Measurements from ENCODE around the gene MBL2.

DNA sequence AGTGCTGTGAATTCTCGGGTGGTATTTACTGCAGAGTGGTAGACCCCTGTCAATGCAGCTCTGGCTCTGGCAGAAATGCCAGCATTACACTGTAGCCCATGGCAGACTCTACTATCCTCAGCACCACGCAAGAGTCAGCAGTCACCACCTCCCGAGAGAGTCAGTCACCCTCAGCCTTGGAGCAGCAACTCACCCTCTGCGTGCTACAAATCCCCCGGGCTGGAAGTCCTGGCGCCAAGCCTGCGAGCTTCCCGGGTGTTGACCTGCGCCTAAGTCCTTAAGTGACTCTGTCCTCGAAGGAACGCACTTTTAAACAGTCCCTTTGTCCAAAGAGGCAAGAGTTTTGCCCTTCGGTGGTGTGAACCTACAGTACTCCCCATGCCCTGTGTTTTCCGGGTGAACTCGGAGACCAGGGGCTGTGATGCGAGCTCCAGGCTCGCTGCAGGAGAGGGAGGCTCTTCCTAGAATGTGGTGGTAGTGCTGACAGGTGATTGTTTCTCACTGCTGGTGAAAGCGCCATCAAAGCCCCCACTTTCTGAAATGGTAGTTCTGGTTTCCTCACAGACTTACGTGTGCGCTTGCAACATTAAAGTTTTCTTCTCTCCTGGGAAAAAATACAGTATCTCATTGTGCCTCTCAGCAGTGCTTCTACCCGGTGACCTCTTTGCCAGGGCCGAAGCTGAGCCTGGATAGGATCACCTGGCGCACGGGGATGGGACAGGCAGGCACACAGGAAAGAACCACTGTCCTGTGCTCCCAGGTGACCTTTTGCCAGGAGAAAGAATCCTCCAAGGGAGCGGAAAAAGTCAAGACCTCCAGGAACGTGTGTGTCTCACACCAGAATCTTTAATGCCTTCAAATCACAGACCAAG lies 33.1 kb upstream of the MBL2 start:
- TF ChIP-seq, protein P1, sequence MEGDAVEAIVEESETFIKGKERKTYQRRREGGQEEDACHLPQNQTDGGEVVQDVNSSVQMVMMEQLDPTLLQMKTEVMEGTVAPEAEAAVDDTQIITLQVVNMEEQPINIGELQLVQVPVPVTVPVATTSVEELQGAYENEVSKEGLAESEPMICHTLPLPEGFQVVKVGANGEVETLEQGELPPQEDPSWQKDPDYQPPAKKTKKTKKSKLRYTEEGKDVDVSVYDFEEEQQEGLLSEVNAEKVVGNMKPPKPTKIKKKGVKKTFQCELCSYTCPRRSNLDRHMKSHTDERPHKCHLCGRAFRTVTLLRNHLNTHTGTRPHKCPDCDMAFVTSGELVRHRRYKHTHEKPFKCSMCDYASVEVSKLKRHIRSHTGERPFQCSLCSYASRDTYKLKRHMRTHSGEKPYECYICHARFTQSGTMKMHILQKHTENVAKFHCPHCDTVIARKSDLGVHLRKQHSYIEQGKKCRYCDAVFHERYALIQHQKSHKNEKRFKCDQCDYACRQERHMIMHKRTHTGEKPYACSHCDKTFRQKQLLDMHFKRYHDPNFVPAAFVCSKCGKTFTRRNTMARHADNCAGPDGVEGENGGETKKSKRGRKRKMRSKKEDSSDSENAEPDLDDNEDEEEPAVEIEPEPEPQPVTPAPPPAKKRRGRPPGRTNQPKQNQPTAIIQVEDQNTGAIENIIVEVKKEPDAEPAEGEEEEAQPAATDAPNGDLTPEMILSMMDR (IDR thresholded peaks at IDR 0.05): no peak
- TF ChIP-seq EZH2 (IDR thresholded peaks at IDR 0.05; ENCODE audit: borderline replicate concordance, insufficient read depth, low read depth, low read length, poor library complexity, severe bottlenecking): no peak

All from B cell (primary cell).